KBM-7 (cell line): ENCODE results near the gene LRBA.
"Not testable (repeated sequence)": the region's sequence is repeated elsewhere in the genome, so short reads cannot be mapped to it uniquely, and the experiment has no call there.

Experiments used
- DNase-seq: peaks from one replicate; pipeline ENCODE4 v3.0.0-alpha.2; 2015
- in situ Hi-C: fragments of 300-500 bp; cut with MboI; formaldehyde crosslinking; loops from 2 replicates; pipeline ENCODE4 v1.14.3; 2020; ENCODE audit warnings: low sequenced_read_pairs, low pct_unique_long_range_greater_than_20kb, mixed read lengths

LRBA gene

GRCh38 chr4:150569384-150569987, 445.6 kb downstream of the LRBA start:
- no peak for DNase-seq
- in situ Hi-C loops = no loop called here

- DNase-seq = no peak
- in situ Hi-C loops = no loop called here
Observed at GRCh38 chr4:150567070-150567469, 448.0 kb downstream of the LRBA start.

- in situ Hi-C loops, DNase-seq: not testable (repeated sequence)
Observed at GRCh38 chr4:150564967-150565366, 450.1 kb downstream of the LRBA start.

- in situ Hi-C loops = no loop called here
- DNase-seq = no peak
Observed at GRCh38 chr4:150562751-150563150, 452.3 kb downstream of the LRBA start.

GRCh38 chr4:150562250-150562649, 452.8 kb downstream of the LRBA start:
- DNase-seq = no peak
- in situ Hi-C loops = no loop called here

- in situ Hi-C loops = no loop called here
Observed at GRCh38 chr4:150561143-150561737, 453.8 kb downstream of the LRBA start.

GRCh38 chr4:150557811-150558210, 457.3 kb downstream of the LRBA start:
- in situ Hi-C loops, DNase-seq: not testable (repeated sequence)

More at GRCh38 chr4:150561143-150561737, 453.8 kb downstream of the LRBA start:
- no peak for DNase-seq

- DNase-seq = no peak
- in situ Hi-C loops = no loop called here
Observed at GRCh38 chr4:150547154-150547838, 467.8 kb downstream of the LRBA start.

- DNase-seq = no peak
- in situ Hi-C loops = no loop called here
Observed at GRCh38 chr4:150546286-150546685, 468.8 kb downstream of the LRBA start.

- DNase-seq = no peak
- in situ Hi-C loops = no loop called here
Observed at GRCh38 chr4:150543042-150543441, 472.0 kb downstream of the LRBA start.

- DNase-seq = no peak
- in situ Hi-C loops = no loop called here
Observed at GRCh38 chr4:150541681-150542080, 473.4 kb downstream of the LRBA start.

GRCh38 chr4:150540959-150541360, 474.1 kb downstream of the LRBA start:
- in situ Hi-C loops = no loop called here
- no peak for DNase-seq

GRCh38 chr4:150540536-150540935, 474.5 kb downstream of the LRBA start:
- DNase-seq = no peak
- in situ Hi-C loops = no loop called here

GRCh38 chr4:150537911-150538310, 477.2 kb downstream of the LRBA start:
- DNase-seq, in situ Hi-C loops: not testable (repeated sequence)

- DNase-seq = no peak
- in situ Hi-C loops = no loop called here
Observed at GRCh38 chr4:150534818-150535217, 480.3 kb downstream of the LRBA start.

- no peak for DNase-seq
- in situ Hi-C loops = no loop called here
Observed at GRCh38 chr4:150533673-150534072, 481.4 kb downstream of the LRBA start.

GRCh38 chr4:150525321-150525868, 489.7 kb downstream of the LRBA start:
- in situ Hi-C loops = no loop called here
- no peak for DNase-seq

GRCh38 chr4:150518559-150518958, 496.5 kb downstream of the LRBA start:
- DNase-seq = no peak
- in situ Hi-C loops = no loop called here

- in situ Hi-C loops = no loop called here
- DNase-seq = no peak
Observed at GRCh38 chr4:150515135-150515534, 499.9 kb downstream of the LRBA start.

GRCh38 chr4:150514709-150515108, 500.4 kb downstream of the LRBA start:
- in situ Hi-C loops = no loop called here
- no peak for DNase-seq
